NCI-H82 (cell line): ENCODE results near the gene DNAH6.

Experiments
- DNase-seq: peaks from one replicate; lab custom pipeline; 2025; lab: John Stamatoyannopoulos, UW

The DNAH6 gene

DNA sequence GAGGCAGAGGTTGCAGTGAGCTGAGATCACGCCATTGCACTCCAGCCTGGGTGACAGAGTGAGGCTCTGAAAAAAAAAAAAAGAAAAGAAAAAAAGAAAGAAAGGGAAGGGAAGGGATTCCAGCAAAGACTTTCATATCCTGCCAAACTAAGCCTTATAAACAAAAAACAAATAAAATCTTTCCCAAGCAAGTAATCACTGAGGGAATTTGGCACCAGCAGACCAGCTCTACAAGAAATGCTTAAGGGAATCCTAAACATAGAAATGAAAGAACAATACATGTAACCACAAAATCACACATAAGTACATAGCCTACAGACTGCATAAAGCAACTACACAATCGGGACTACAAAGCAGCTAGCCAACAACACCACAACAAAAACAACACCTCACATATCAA, 285.5 kb downstream of the DNAH6 start:
- no peak for DNase-seq

GRCh38 chr2:84805250-84805958, 289.1 kb downstream of the DNAH6 start:
- DNase-seq = no peak

GRCh38 chr2:84807063-84807485, 290.8 kb downstream of the DNAH6 start:
- DNase-seq = no peak

- DNase-seq = no peak
Observed at GRCh38 chr2:84808279-84808678, 292.0 kb downstream of the DNAH6 start.

DNA sequence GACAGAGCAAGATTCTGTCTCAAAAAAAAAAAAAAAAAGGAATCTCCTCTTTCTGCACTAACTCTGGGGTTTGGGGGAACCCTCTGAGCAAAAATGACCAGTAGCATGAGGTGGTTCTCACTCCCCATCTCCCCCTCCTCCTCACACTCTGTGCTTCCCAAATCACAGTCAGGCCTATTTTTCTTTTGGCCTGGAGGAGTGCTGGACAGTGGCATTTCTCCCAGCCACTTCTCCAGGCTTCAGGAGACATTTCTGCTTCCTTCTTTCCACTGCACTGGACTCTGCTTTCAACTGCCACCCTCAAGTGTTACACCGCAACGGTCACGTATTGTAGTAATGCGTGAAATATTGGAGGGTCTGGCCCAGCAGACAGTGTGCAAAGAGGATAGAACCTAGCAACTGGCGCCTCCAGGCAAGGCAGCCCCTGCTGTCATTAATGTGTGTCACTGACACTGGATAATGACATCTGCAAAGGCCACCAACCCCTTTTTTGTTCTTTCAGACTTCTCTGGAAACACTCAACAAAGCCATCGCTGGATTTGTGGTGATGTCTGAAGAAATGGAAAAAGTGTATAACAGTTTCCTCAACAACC, 295.6 kb downstream of the DNAH6 start:
- DNase-seq = no peak

GRCh38 chr2:84815146-84815545, 298.8 kb downstream of the DNAH6 start:
- DNase-seq = no peak

- no peak for DNase-seq
Observed at GRCh38 chr2:84816426-84817026, 300.2 kb downstream of the DNAH6 start.

DNA sequence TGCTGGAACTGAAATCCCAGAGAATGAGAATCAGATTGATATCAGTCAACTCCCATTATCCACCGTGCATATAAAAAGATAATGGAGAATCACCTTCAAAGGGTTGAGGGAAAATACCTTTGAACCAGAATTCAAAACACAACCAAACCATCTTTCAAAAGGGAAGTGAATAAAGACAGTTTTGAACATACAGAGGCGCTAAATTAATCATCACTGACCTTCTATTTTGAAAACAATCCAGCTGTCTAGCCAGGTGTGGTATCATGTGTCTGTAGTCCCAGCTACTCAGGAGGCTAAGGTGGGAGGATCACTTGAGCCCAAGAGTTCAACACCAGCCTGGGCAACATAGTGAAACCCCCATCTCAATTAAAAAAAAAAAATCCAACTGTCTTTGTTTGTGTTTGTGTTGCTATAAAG, 300.9 kb downstream of the DNAH6 start:
- DNase-seq = no peak

GRCh38 chr2:84821806-84822205, 305.5 kb downstream of the DNAH6 start:
- DNase-seq = no peak

GRCh38 chr2:84823229-84823628, 306.9 kb downstream of the DNAH6 start:
- DNase-seq = no peak

- no peak for DNase-seq
Observed at GRCh38 chr2:84823788-84824187, 307.5 kb downstream of the DNAH6 start.

DNA sequence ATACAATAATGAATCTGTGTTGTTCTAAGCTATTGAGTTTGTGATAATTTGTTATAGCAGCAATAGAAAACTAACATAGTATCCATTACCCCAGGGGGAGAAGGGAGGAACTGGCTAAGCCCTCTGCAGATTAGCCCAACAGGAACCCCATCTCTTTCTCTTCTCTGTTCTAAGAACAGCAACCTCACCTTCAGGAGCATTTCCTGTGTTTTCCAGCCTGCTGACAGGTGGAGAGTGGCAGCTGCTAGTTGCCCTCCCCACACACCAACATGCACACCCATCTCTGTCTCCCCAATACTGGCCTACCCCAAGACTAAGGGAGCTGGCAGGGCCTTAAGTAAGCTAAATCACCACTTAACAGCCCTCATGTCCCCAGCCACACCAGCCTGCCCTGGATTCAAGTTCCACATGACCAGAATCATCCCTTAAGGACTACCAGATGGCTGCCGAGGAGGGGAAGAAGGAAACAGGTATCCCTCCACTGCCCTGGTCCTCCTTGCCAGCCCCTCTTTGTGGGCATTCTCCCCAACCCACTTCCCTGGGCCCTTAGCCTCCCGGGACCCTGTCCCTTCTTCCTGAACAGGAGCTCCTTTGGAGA, 311.8 kb downstream of the DNAH6 start:
- DNase-seq = no peak

GRCh38 chr2:84829693-84830092, 313.4 kb downstream of the DNAH6 start:
- no peak for DNase-seq

DNA sequence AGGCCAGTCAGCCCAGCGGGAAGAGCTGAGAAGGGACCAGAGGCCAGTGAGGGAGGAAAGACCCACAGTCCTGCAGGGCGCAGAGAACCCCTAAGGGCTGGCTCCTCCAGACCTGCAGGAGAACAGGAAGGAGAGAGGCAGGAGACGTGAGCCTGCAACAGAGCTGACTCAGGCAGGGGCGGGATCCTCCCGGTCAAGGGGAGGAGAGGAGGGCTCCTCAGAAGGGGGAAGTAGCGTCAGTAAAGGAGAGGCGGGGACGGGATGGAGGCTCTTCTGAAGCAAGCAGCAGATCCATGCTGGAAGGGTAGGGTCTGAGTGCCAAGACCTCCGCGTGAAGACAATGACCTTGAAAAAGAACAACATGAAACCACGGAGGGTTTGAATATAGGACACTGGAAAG, 313.8 kb downstream of the DNAH6 start:
- no peak for DNase-seq

DNA sequence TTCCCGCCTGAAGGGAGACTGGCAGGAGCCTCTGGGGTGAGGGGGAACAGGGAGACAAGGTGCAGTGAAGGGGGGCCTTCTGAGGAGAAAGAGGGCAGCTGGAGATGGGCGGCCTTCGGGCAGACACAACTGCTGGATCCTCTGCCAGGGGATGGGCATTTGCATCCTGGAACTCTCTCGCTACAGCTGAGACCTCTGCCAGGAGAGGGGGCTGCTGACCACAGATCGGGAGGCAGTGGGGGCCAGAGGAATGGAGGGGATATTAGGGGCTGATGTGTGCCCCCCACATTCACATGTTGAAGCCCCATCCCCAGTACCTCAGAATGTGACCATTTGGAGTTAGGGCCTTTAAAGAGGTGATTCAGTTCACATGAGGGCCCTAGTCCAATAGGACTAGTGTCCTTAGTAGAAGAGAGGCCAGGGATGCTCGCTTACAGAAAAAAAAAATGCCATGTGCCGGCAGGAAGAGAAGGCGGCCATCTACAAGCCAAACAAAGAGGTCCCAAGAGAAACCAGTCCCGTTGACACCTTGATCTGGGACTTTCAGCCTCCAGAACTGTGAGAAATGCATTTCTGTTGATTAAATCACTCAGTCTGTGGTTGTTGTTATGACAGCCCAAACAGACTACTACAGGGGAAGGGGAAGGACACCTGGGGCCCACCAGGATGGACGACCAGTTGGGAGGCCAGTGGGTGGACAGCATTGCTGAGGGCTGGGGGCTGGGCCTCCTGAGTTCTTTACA, 314.6 kb downstream of the DNAH6 start:
- DNase-seq = no peak

- no peak for DNase-seq
Observed at GRCh38 chr2:84832772-84833461, 316.6 kb downstream of the DNAH6 start.

GRCh38 chr2:84833481-84834150, 317.3 kb downstream of the DNAH6 start:
- DNase-seq = no peak

DNA sequence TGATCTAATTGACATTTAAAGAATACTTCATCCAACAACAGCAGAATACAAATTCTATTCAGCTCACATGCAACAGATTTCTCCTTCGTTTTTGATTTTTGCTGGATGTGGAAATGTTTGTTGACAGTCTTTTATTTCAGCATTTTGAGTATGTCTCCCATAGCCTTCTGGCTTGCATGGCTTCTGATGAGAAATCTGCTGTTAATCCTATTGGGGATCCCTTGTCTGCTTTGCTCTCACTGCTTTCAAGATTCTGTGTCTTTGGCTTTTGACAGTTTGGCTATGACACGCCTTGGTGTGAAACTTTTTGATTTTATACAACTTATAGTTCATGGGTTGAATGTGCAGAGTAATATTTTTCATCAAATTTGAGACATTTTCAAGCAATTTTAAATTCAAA, 319.9 kb downstream of the DNAH6 start:
- DNase-seq = no peak

- no peak for DNase-seq
Observed at GRCh38 chr2:84838434-84839145, 322.3 kb downstream of the DNAH6 start.

DNA sequence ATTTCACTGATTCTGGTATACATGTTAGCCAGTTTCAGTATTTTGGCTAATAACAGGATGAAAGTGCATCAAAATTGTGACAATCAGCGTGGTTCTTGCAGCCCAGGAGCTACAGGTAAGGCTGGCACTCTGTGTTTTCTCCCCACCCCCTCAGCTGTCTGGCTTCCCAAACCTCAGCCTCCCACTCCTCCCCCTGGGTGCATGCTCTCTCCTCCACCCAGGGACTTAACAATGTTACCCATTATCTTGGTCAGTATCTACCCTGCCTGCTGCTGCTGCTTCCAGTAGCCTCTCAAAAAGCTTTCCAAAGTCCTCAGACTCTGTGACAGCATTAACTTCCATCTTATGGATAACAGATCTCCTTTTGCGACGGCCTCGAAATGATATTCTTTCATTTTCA, 323.6 kb downstream of the DNAH6 start:
- DNase-seq = no peak

GRCh38 chr2:84840306-84840705, 324.0 kb downstream of the DNAH6 start:
- DNase-seq = no peak
